Globus pallidus (tissue), 1 donor: ENCODE data around the gene TECR.
"Not testable (repeated sequence)": the region's sequence is repeated elsewhere in the genome, so short reads cannot be mapped to it uniquely, and the experiment has no call there.

Experiments used
- DNase-seq: peaks from one replicate; pipeline ENCODE4 v3.0.0-alpha.2; 2015; ENCODE audit warnings: low spot score

Gene TECR

GRCh38 chr19:14529254-14530004, at the start of gene TECR:
Gene TECR (plus strand): TSS chr19:14529594. CDS start chr19:14529697, 103 bp downstream.
- peak; percentile 100 for DNase-seq

GRCh38 chr19:14479975-14480699, 49.3 kb upstream of the TECR start:
- no peak for DNase-seq

- DNase-seq, result no peak
These were observed 48.7 kb upstream of the TECR start for GRCh38 chr19:14480700-14481079.

- no peak for DNase-seq
These were observed 47.0 kb upstream of the TECR start for GRCh38 chr19:14482172-14482941.

- DNase-seq, result no peak
These were observed 41.8 kb upstream of the TECR start for GRCh38 chr19:14487370-14488125.

GRCh38 chr19:14492756-14493337, 36.5 kb upstream of the TECR start:
- no peak for DNase-seq

GRCh38 chr19:14494411-14494810, 35.0 kb upstream of the TECR start:
- DNase-seq, result no peak

GRCh38 chr19:14494910-14495671, 34.3 kb upstream of the TECR start:
- no peak for DNase-seq

- no peak for DNase-seq
These were observed 33.7 kb upstream of the TECR start for GRCh38 chr19:14495672-14496028.

- DNase-seq, result peak; percentile 99
These were observed 33.2 kb upstream of the TECR start, which contains the start of gene GIPC1 for GRCh38 chr19:14496029-14496833. Gene GIPC1 (minus strand): TSS chr19:14496127. CDS start chr19:14482976, 13,151 bp downstream.

- DNase-seq, result peak; percentile 84
These were observed 32.6 kb upstream of the TECR start for GRCh38 chr19:14496834-14497227.

- DNase-seq, result peak; percentile 86
These were observed 32.0 kb upstream of the TECR start for GRCh38 chr19:14497228-14497921.

- no peak for DNase-seq
These were observed 26.9 kb upstream of the TECR start for GRCh38 chr19:14502334-14503092.

- DNase-seq, result no peak
These were observed 26.1 kb upstream of the TECR start for GRCh38 chr19:14503285-14503684.

GRCh38 chr19:14504575-14504974, 24.8 kb upstream of the TECR start:
- DNase-seq, result not testable (repeated sequence)

- DNase-seq, result no peak
These were observed 23.7 kb upstream of the TECR start for GRCh38 chr19:14505488-14506239.

GRCh38 chr19:14507704-14508542, 21.5 kb upstream of the TECR start:
- no peak for DNase-seq
